ENCODE measurements around the gene THUMPD1. TPM values are rescaled to one million over a fixed set of nuclear protein-coding genes. Genes with fewer than 3 reads are reported as not detected.

THUMPD1 gene
- total and polyA plus RNA-seq, 2 donors (not counting 3 experiments of a cell fraction or from before 2014, with no cell fraction given), result 27.9 to 29.0 TPM

GRCh38 chr16:20734782-20735181 lies 6.8 kb downstream of the THUMPD1 start:
- no TSS peak for BruUV-seq (replicated peaks)
- no peak overlapping the region for H3K27ac ChIP-seq (ENCODE audit: insufficient read depth, low read depth, low read length)
- peaks cover 14 to 33% of the 10 kb centered on the region in 2 experiments for H3K36me3 ChIP-seq (ENCODE audit: control insufficient read depth in 2 of 2, extremely low read depth in 1 of 2, insufficient read depth in 2 of 2, low read length in 2 of 2)
- no peak overlapping the region for H3K4me2 ChIP-seq (ENCODE audit: insufficient read depth, low read length)
- CTCF ChIA-PET, result no interaction called here
- no peaks in the 10 kb centered on the region for H3K27me3 ChIP-seq (ENCODE audit: control insufficient read depth in 2 of 2, insufficient read depth in 2 of 2, low read length in 2 of 2)
- intact Hi-C loops (cut with micrococcal nuclease), result no loop called here
- POLR2A ChIA-PET, result no interaction called here
- no peak for TF ChIP-seq POLR2A (IDR thresholded peaks at IDR 0.05; ENCODE audit: low read depth, low read length)
- no peak for TF ChIP-seq GATA2 (IDR thresholded peaks at IDR 0.05; ENCODE audit: insufficient read depth, insufficient read length, low read depth, low read length)
- FAIRE-seq (no peak), DNase-seq (ENCODE audit: low read depth, low spot score) (no peak)
- no peak overlapping the region for H3K9ac ChIP-seq (replicated peaks; ENCODE audit: extremely low read depth, insufficient read depth, low read length)
- dilution Hi-C loops (cut with MboI; ENCODE audit: extremely low pct_ligation_motif_present, low sequenced_read_pairs), result no loop called here
- peaks cover under 1% of the 10 kb centered on the region for H3K4me1 ChIP-seq (ENCODE audit: control insufficient read depth, extremely low read depth, insufficient read depth, low read length)
- no peaks in the 10 kb centered on the region for H3K9me3 ChIP-seq (replicated peaks; ENCODE audit: control insufficient read depth, insufficient read depth, low read length)
- H3K79me2 ChIP-seq (ENCODE audit: control insufficient read depth, insufficient read depth, low read length), result peaks cover 12% of the 10 kb centered on the region
- no peaks in the 10 kb centered on the region for H3K9me1 ChIP-seq (replicated peaks; ENCODE audit: control insufficient read depth, extremely low read depth, insufficient read depth, low read length)
- H2AFZ ChIP-seq (ENCODE audit: low read depth, low read length), result no peak overlapping the region
- H3K4me3 ChIP-seq (replicated peaks in 1 of 3; ENCODE audit: insufficient read depth in 1 of 3, low read depth in 1 of 3, low read length in 3 of 3), result no peak overlapping the region
- H4K20me1 ChIP-seq (replicated peaks; ENCODE audit: control insufficient read depth, extremely low read depth, insufficient read depth, low read length), result no peaks in the 10 kb centered on the region

- Histone ChIP-seq H3K9ac (replicated peaks; ENCODE audit: extremely low read depth, insufficient read depth, low read length) (no peak overlapping the region), H2AFZ (ENCODE audit: low read depth, low read length) (no peak overlapping the region), H3K4me3 (replicated peaks in 1 of 3; ENCODE audit: insufficient read depth in 1 of 3, low read depth in 1 of 3, low read length in 3 of 3) (no peak overlapping the region), H3K4me1 (ENCODE audit: control insufficient read depth, extremely low read depth, insufficient read depth, low read length) (no peaks in the 10 kb centered on the region), H4K20me1 (replicated peaks; ENCODE audit: control insufficient read depth, extremely low read depth, insufficient read depth, low read length) (no peaks in the 10 kb centered on the region), H3K4me2 (ENCODE audit: insufficient read depth, low read length) (no peak overlapping the region), H3K9me1 (replicated peaks; ENCODE audit: control insufficient read depth, extremely low read depth, insufficient read depth, low read length) (no peaks in the 10 kb centered on the region), H3K9me3 (replicated peaks; ENCODE audit: control insufficient read depth, insufficient read depth, low read length) (no peaks in the 10 kb centered on the region), H3K79me2 (ENCODE audit: control insufficient read depth, insufficient read depth, low read length) (peaks cover 7% of the 10 kb centered on the region), H3K36me3 (ENCODE audit: control insufficient read depth in 2 of 2, extremely low read depth in 1 of 2, insufficient read depth in 2 of 2, low read length in 2 of 2) (peaks cover 14 to 33% of the 10 kb centered on the region in 2 experiments), H3K27ac (ENCODE audit: insufficient read depth, low read depth, low read length) (no peak overlapping the region), H3K27me3 (ENCODE audit: control insufficient read depth in 2 of 2, insufficient read depth in 2 of 2, low read length in 2 of 2) (no peaks in the 10 kb centered on the region)
- FAIRE-seq (no peak), DNase-seq (ENCODE audit: low read depth, low spot score) (peak; percentile 32)
- ChIA-PET POLR2A (interaction anchor here (0.6 kb wide), 1 partner anchor 289 kb away, joined by 3 read pairs; no protein-coding TSS in a partner anchor), CTCF (no interaction called here)
- no peak for TF ChIP-seq FOS (IDR thresholded peaks at IDR 0.05; ENCODE audit: borderline replicate concordance, insufficient read depth, low read length)
- no peak for TF ChIP-seq MAX (IDR thresholded peaks at IDR 0.05; ENCODE audit: insufficient read depth, insufficient read length)
- dilution Hi-C loops (cut with MboI; ENCODE audit: extremely low pct_ligation_motif_present, low sequenced_read_pairs), result no loop called here
- BruUV-seq (replicated peaks), result no TSS peak
- intact Hi-C loops (cut with micrococcal nuclease), result no loop called here
These were observed 7.6 kb downstream of the THUMPD1 start for GRCh38 chr16:20734056-20734455.

Data from endothelial cell of umbilical vein (primary cell).